GM12892 (cell line): Measurements from ENCODE around the gene SYNDIG1.

ENCODE experiments used
- POLR2AphosphoS5 ChIP-seq: IDR thresholded peaks from 2 replicates; pipeline ENCODE4 v1.6.1; 2011; ENCODE audit warnings: low read depth, low read length, control low read depth
- TAF1 ChIP-seq: IDR thresholded peaks from 2 replicates; pipeline ENCODE4 v1.6.1; 2011; ENCODE audit warnings: low read depth, mild to moderate bottlenecking, control low read depth, low read length, borderline replicate concordance

DNA sequence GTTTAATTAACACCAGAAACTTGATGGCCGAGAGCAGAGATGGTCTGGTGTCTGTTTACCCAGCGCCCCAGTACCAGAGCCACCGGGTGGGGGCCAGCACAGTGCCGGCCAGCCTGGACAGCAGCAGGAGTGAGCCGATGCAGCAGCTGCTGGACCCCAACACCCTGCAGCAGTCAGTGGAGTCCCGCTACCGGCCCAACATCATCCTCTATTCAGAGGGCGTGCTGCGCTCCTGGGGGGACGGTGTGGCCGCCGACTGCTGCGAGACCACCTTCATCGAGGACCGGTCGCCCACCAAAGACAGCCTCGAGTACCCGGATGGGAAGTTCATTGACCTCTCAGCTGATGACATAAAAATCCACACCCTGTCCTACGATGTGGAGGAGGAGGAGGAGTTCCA lies 73.7 kb downstream of the SYNDIG1 start:
- TF ChIP-seq POLR2AphosphoS5, result no peak
- TF ChIP-seq TAF1, result no peak
